ENCODE measurements around the gene DLL1. TPM values are rescaled to one million over a fixed set of nuclear protein-coding genes. Genes with fewer than 3 reads are reported as not detected.

The DLL1 gene
- total and polyA plus RNA-seq, 8 donors, result 10.8 to 21.6 (median 15.3) TPM

GRCh38 chr6:170273681-170274080 lies 17.2 kb downstream of the DLL1 start:
- no peaks in the 10 kb centered on the region for H3K9me3 ChIP-seq
- peaks cover 0 to 2% (median 0%) of the 10 kb centered on the region in 3 donors for H3K4me1 ChIP-seq
- ATAC-seq (no peak), FAIRE-seq (no peak), DNase-seq (peak in 1 of 6 donors; percentile 16)
- intact Hi-C loops (cut with DNase I), result no loop called here
- no peak overlapping the region for H3K27ac ChIP-seq
- H3K36me3 ChIP-seq, result no peaks in the 10 kb centered on the region
- H3K27me3 ChIP-seq, result no peaks in the 10 kb centered on the region
- TF ChIP-seq CTCF (IDR thresholded peaks at IDR 0.05), result no peak
- 69 to 80% methylated on average over 7 of the region's 7 CpGs for WGBS, 2 donors
- H3K4me3 ChIP-seq, result peak overlapping the region in 1 of 4 donors; percentile 45

GRCh38 chr6:170273191-170273590 lies 17.7 kb downstream of the DLL1 start:
- 86 to 92% methylated on average over 23 of the region's 23 CpGs for WGBS, 2 donors

GRCh38 chr6:170272341-170273065 lies 18.4 kb downstream of the DLL1 start:
- no peaks in the 10 kb centered on the region for H3K36me3 ChIP-seq
- no peak for TF ChIP-seq CTCF (IDR thresholded peaks at IDR 0.05)
- intact Hi-C loops (cut with DNase I), result no loop called here
- FAIRE-seq (no peak), DNase-seq (peak in 3 of 6 donors; percentile 46 to 79 (median 51)), ATAC-seq (peak in 3 of 4 donors; percentile 15 to 30 (median 21))
- H3K27me3 ChIP-seq, result no peaks in the 10 kb centered on the region
- peaks cover 0 to 5% (median 2%) of the 10 kb centered on the region in 3 donors for H3K4me1 ChIP-seq
- peak overlapping the region; percentile 45 to 88 (median 66) for H3K27ac ChIP-seq
- H3K9me3 ChIP-seq, result no peaks in the 10 kb centered on the region
- peak overlapping the region; percentile 23 to 53 (median 40) for H3K4me3 ChIP-seq
- WGBS, 2 donors, result 25 to 43% methylated on average over 27 to 30 of the region's 30 CpGs

More at GRCh38 chr6:170273191-170273590, 17.7 kb downstream of the DLL1 start:
- ATAC-seq (no peak), DNase-seq (peak in 2 of 6 donors; percentile 32 to 74), FAIRE-seq (no peak)
- Histone ChIP-seq H3K27ac (no peak overlapping the region), H3K4me3 (peak overlapping the region in 3 of 4 donors; percentile 34 to 53 (median 45)), H3K4me1 (peaks cover 0 to 2% (median 0%) of the 10 kb centered on the region in 3 donors), H3K9me3 (no peaks in the 10 kb centered on the region), H3K27me3 (no peaks in the 10 kb centered on the region), H3K36me3 (no peaks in the 10 kb centered on the region)
- intact Hi-C loops (cut with DNase I), result no loop called here
- no peak for TF ChIP-seq CTCF (IDR thresholded peaks at IDR 0.05)

- intact Hi-C loops (cut with DNase I), result no loop called here
- TF ChIP-seq CTCF (IDR thresholded peaks at IDR 0.05), result no peak
- peak; percentile 87 to 94 (median 90) for DNase-seq
- Histone ChIP-seq H3K27me3 (no peaks in the 10 kb centered on the region), H3K4me3 (peak overlapping the region; percentile 23 to 53 (median 40)), H3K36me3 (no peaks in the 10 kb centered on the region), H3K9me3 (no peaks in the 10 kb centered on the region), H3K27ac (peak overlapping the region; percentile 45 to 88 (median 66)), H3K4me1 (peaks cover 0 to 5% (median 2%) of the 10 kb centered on the region in 3 donors)
- no peak for FAIRE-seq
- WGBS, 2 donors, result 41 to 42% methylated on average over 32 of the region's 32 CpGs
- ATAC-seq, result peak; percentile 68 to 81 (median 72)
These were observed 19.0 kb downstream of the DLL1 start for GRCh38 chr6:170271771-170272314.
